Epithelial cell of esophagus (primary cell): ENCODE data around the gene POLA1.

Source experiments
- DNase-seq: peaks from one replicate; pipeline ENCODE4 v3.0.0; 2010; ENCODE audit warnings: low read depth
- H3K4me3 ChIP-seq: 2 replicates; pipeline ENCODE4 v1.5.1; 2011; ENCODE audit warnings: mild to moderate bottlenecking, low read length, control low read depth
- CTCF ChIP-seq: IDR thresholded peaks from 2 replicates; pipeline ENCODE4 v1.5.1; 2011; ENCODE audit warnings: low read depth, mild to moderate bottlenecking, low read length, control low read depth, inconsistent platforms; ENCODE audit not compliant: insufficient read depth; ENCODE audit errors: missing control alignments

The POLA1 gene

GRCh38 chrX:25013632-25014365 is 320.1 kb downstream of the POLA1 start:
- TF ChIP-seq CTCF: no peak
- H3K4me3 ChIP-seq: no peak overlapping the region
- DNase-seq: no peak

GRCh38 chrX:25014366-25014838 is 320.7 kb downstream of the POLA1 start:
- no peak for DNase-seq
- no peak for TF ChIP-seq CTCF
- H3K4me3 ChIP-seq: no peak overlapping the region

- H3K4me3 ChIP-seq: no peak within 1 kb of the TSS
- DNase-seq: peak; percentile 79
- no peak for TF ChIP-seq CTCF
Observed at GRCh38 chrX:25015486-25016360, 322.0 kb downstream of the POLA1 start, which contains the start of gene ARX. ARX (minus strand) TSS chrX:25015965; CDS start chrX:25015737, 228 bp downstream.

GRCh38 chrX:25016361-25016671 is 322.6 kb downstream of the POLA1 start:
- DNase-seq: no peak
- no peak overlapping the region for H3K4me3 ChIP-seq
- TF ChIP-seq CTCF: no peak

- no peak overlapping the region for H3K4me3 ChIP-seq
- DNase-seq: no peak
- no peak for TF ChIP-seq CTCF
Observed at GRCh38 chrX:25016938-25017598, 323.4 kb downstream of the POLA1 start.

- DNase-seq: no peak
- TF ChIP-seq CTCF: no peak
- H3K4me3 ChIP-seq: no peak overlapping the region
Observed at GRCh38 chrX:25017667-25018247, 324.0 kb downstream of the POLA1 start.
